Measurements from ENCODE around the gene MSANTD2.
A peak's percentile ranks its signal among the peaks of the same experiment; 100 is the strongest.

The MSANTD2 gene

DNA sequence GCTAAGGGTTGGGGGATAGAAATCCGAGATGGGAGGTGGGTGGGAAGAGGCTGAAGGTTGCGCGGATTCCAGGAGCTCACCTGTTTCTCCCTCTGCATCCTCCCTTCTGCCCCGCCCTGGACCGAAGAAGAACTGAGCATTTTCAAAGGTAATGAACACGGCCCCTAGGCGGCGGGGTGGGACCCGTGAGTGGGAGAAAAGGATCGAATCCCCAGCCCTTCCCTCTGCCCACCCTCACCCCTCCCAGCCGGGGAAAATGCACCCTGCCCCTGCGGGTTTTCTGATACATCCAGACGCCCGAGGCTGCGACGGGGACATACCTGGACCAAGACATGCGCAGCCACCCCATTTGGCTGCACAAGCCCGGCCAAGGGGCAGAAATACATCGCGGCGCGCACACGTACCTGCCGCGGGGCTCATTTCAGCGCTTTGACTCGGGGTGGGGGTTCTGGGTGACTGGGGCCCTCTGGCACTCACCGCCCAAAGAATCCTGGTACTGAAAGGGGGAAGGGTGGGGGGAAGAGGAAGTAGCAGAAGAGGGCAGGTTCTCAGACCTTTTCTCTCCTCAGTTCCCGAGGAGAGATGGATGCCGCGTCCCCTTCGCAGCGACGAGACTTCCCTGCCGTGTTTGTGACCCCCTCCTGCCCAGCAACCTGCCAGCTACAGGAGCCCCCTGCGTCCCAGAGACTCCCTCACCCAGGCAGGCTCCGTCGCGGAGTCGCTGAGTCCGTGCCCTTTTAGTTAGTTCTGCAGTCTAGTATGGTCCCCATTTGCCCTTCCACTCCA lies 54.2 kb downstream of the MSANTD2 start:
- Histone ChIP-seq H3K4me3 (ENCODE audit: insufficient read depth in 1 of 2, low read depth in 1 of 2, low read length in 2 of 2) (peak overlapping the region; percentile 46 to 78), H3K36me3 (ENCODE audit: control insufficient read depth in 1 of 2, insufficient read depth in 2 of 2, low read depth in 1 of 2, low read length in 2 of 2) (no peaks in the 10 kb centered on the region), H3K79me1 (replicated peaks; ENCODE audit: low read length, poor library complexity, severe bottlenecking) (no peaks in the 10 kb centered on the region), H3K9me3 (ENCODE audit: control insufficient read depth, low read length) (peaks cover 2% of the 10 kb centered on the region), H3K27ac (ENCODE audit: low read length, poor library complexity, severe bottlenecking) (no peak overlapping the region), H4K91ac (ENCODE audit: low read length) (no peak overlapping the region), H2AK5ac (ENCODE audit: low read length, severe bottlenecking) (no peak overlapping the region), H3K9ac (ENCODE audit: low read length) (peak overlapping the region; percentile 32), H3K4me2 (ENCODE audit: low read length, poor library complexity, severe bottlenecking) (peak overlapping the region; percentile 94), H2BK120ac (ENCODE audit: low read depth, low read length) (no peak overlapping the region), H2BK12ac (ENCODE audit: low read length in 2 of 2) (no peak overlapping the region), H2BK15ac (ENCODE audit: low read depth, poor library complexity, severe bottlenecking) (peak overlapping the region; percentile 12), H3K27me3 (ENCODE audit: control insufficient read depth in 1 of 2, insufficient read depth in 1 of 2, low read length in 2 of 2) (peaks cover 64 to 98% of the 10 kb centered on the region in 2 experiments), H3K18ac (ENCODE audit: low read depth in 1 of 2, low read length in 2 of 2) (no peak overlapping the region), H3K4me1 (ENCODE audit: control insufficient read depth, insufficient read depth, low read depth, low read length) (peaks cover 29% of the 10 kb centered on the region), H3K14ac (ENCODE audit: low read length in 2 of 2) (no peak overlapping the region), H4K8ac (ENCODE audit: low read length) (no peak overlapping the region), H2AFZ (ENCODE audit: low read depth, low read length) (peak overlapping the region; percentile 78), H3K23ac (ENCODE audit: low read length in 2 of 2) (peak overlapping the region in 1 of 2 experiments; percentile 84), H2BK5ac (ENCODE audit: low read depth, low read length, poor library complexity, severe bottlenecking) (no peak overlapping the region), H3K4ac (ENCODE audit: low read depth in 1 of 2, low read length in 2 of 2) (no peak overlapping the region)
- WGBS: 1% methylated on average over 38 of the region's 41 CpGs
- no peak for DNase-seq

DNA sequence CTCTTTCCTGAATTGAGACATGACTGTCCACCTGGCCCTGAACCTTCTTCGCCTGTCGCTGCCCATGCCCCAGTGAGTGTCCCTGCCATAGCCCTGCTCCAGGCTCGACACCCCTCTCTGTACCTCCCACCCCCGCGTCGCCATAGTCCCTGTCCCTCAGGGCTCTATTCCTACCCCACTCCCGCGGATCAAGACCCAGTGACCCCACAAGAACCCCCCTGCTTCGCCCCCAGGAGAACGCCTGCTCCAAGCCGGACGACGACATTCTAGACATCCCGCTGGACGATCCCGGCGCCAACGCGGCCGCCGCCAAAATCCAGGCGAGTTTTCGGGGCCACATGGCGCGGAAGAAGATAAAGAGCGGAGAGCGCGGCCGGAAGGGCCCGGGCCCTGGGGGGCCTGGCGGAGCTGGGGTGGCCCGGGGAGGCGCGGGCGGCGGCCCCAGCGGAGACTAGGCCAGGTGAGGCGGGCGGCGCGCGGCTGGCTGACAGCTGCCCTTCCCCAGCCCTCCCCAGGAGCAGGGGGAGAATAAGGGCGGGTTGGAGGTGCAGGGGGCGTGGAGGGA lies 54.9 kb downstream of the MSANTD2 start:
- peaks cover 2% of the 10 kb centered on the region for H3K9me3 ChIP-seq (ENCODE audit: control insufficient read depth, low read length)
- H3K36me3 ChIP-seq (ENCODE audit: control insufficient read depth in 1 of 2, insufficient read depth in 2 of 2, low read depth in 1 of 2, low read length in 2 of 2): no peaks in the 10 kb centered on the region
- H3K18ac ChIP-seq (ENCODE audit: low read depth in 1 of 2, low read length in 2 of 2): no peak overlapping the region
- H3K4me2 ChIP-seq (ENCODE audit: low read length, poor library complexity, severe bottlenecking): no peak overlapping the region
- H2AFZ ChIP-seq (ENCODE audit: low read depth, low read length): no peak overlapping the region
- 3% methylated on average over 37 of the region's 44 CpGs for WGBS
- H3K4ac ChIP-seq (ENCODE audit: low read depth in 1 of 2, low read length in 2 of 2): no peak overlapping the region
- H2BK5ac ChIP-seq (ENCODE audit: low read depth, low read length, poor library complexity, severe bottlenecking): no peak overlapping the region
- no peak overlapping the region for H2BK12ac ChIP-seq (ENCODE audit: low read length in 2 of 2)
- H3K23ac ChIP-seq (ENCODE audit: low read length in 2 of 2): peak overlapping the region in 1 of 2 experiments; percentile 36
- H3K4me3 ChIP-seq (ENCODE audit: insufficient read depth in 1 of 2, low read depth in 1 of 2, low read length in 2 of 2): peak overlapping the region in 1 of 2 experiments; percentile 16
- peaks cover 64 to 98% of the 10 kb centered on the region in 2 experiments for H3K27me3 ChIP-seq (ENCODE audit: control insufficient read depth in 1 of 2, insufficient read depth in 1 of 2, low read length in 2 of 2)
- H3K27ac ChIP-seq (ENCODE audit: low read length, poor library complexity, severe bottlenecking): no peak overlapping the region
- H2AK5ac ChIP-seq (ENCODE audit: low read length, severe bottlenecking): no peak overlapping the region
- no peak overlapping the region for H2BK120ac ChIP-seq (ENCODE audit: low read depth, low read length)
- H3K79me1 ChIP-seq (replicated peaks; ENCODE audit: low read length, poor library complexity, severe bottlenecking): no peaks in the 10 kb centered on the region
- no peak overlapping the region for H4K91ac ChIP-seq (ENCODE audit: low read length)
- peak overlapping the region in 1 of 2 experiments; percentile 23 for H3K14ac ChIP-seq (ENCODE audit: low read length in 2 of 2)
- no peak overlapping the region for H3K9ac ChIP-seq (ENCODE audit: low read length)
- H2BK15ac ChIP-seq (ENCODE audit: low read depth, poor library complexity, severe bottlenecking): no peak overlapping the region
- no peak for DNase-seq
- peaks cover 31% of the 10 kb centered on the region for H3K4me1 ChIP-seq (ENCODE audit: control insufficient read depth, insufficient read depth, low read depth, low read length)
- no peak overlapping the region for H4K8ac ChIP-seq (ENCODE audit: low read length)

DNA sequence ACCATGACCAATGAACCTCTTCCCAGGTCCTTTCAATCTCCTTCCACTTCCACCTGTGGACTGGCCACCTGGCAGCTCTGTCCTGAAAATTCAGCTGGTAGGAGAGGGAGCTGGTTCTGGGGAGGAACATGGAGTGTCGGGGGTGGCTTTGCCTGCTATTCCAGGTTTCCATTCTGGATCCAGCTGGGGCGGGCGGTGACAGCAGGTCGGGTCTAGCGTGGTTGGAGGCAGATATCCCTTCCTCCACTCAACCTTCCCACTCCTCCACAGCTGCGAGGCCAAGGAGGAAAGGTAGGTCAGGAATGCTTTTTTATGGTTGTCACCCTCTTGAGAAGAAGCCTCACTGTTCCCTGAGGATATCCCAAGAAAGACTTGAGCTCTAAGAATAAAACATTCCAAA lies 57.2 kb downstream of the MSANTD2 start:
- no peak overlapping the region for H4K8ac ChIP-seq (ENCODE audit: low read length)
- H3K79me1 ChIP-seq (replicated peaks; ENCODE audit: low read length, poor library complexity, severe bottlenecking): no peaks in the 10 kb centered on the region
- H3K23ac ChIP-seq (ENCODE audit: low read length in 2 of 2): no peak overlapping the region
- H3K4ac ChIP-seq (ENCODE audit: low read depth in 1 of 2, low read length in 2 of 2): no peak overlapping the region
- H4K91ac ChIP-seq (ENCODE audit: low read length): no peak overlapping the region
- peaks cover 83 to 95% of the 10 kb centered on the region in 2 experiments for H3K27me3 ChIP-seq (ENCODE audit: control insufficient read depth in 1 of 2, insufficient read depth in 1 of 2, low read length in 2 of 2)
- H3K9ac ChIP-seq (ENCODE audit: low read length): no peak overlapping the region
- H3K36me3 ChIP-seq (ENCODE audit: control insufficient read depth in 1 of 2, insufficient read depth in 2 of 2, low read depth in 1 of 2, low read length in 2 of 2): no peaks in the 10 kb centered on the region
- H3K18ac ChIP-seq (ENCODE audit: low read depth in 1 of 2, low read length in 2 of 2): no peak overlapping the region
- H2AFZ ChIP-seq (ENCODE audit: low read depth, low read length): no peak overlapping the region
- H2AK5ac ChIP-seq (ENCODE audit: low read length, severe bottlenecking): no peak overlapping the region
- no peak for DNase-seq
- no peak overlapping the region for H3K4me2 ChIP-seq (ENCODE audit: low read length, poor library complexity, severe bottlenecking)
- peaks cover 35% of the 10 kb centered on the region for H3K4me1 ChIP-seq (ENCODE audit: control insufficient read depth, insufficient read depth, low read depth, low read length)
- no peak overlapping the region for H2BK12ac ChIP-seq (ENCODE audit: low read length in 2 of 2)
- no peak overlapping the region for H3K4me3 ChIP-seq (ENCODE audit: insufficient read depth in 1 of 2, low read depth in 1 of 2, low read length in 2 of 2)
- no peak overlapping the region for H2BK120ac ChIP-seq (ENCODE audit: low read depth, low read length)
- no peak overlapping the region for H3K14ac ChIP-seq (ENCODE audit: low read length in 2 of 2)
- H2BK5ac ChIP-seq (ENCODE audit: low read depth, low read length, poor library complexity, severe bottlenecking): no peak overlapping the region
- H3K9me3 ChIP-seq (ENCODE audit: control insufficient read depth, low read length): peaks cover 2% of the 10 kb centered on the region
- H3K27ac ChIP-seq (ENCODE audit: low read length, poor library complexity, severe bottlenecking): no peak overlapping the region
- no peak overlapping the region for H2BK15ac ChIP-seq (ENCODE audit: low read depth, poor library complexity, severe bottlenecking)
- 36% methylated on average over 2 of the region's 6 CpGs for WGBS

DNA sequence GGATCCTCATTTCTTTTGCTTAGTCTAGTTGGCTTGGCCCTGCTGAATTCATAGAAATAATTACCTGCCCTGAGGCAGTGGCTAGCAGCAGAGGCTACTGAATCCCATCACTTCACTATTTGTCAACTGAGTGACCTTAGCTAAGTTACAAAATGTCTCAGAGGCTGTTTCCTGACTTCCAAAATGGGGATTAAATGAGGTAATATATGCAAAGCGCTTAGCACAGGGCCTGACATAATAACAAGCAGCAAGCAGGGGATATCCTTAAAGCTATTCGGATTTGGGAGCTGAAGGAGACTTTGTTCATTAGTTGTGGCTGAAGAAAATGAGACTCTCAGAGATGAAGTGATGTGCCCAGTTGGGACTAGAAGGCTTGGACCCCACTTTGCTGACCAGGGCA lies 57.7 kb downstream of the MSANTD2 start:
- DNase-seq: no peak
- no peaks in the 10 kb centered on the region for H3K79me1 ChIP-seq (replicated peaks; ENCODE audit: low read length, poor library complexity, severe bottlenecking)
- H2BK12ac ChIP-seq (ENCODE audit: low read length in 2 of 2): no peak overlapping the region
- 13% methylated on average over 2 of the region's 2 CpGs for WGBS
- H3K9ac ChIP-seq (ENCODE audit: low read length): no peak overlapping the region
- no peak overlapping the region for H3K14ac ChIP-seq (ENCODE audit: low read length in 2 of 2)
- H4K8ac ChIP-seq (ENCODE audit: low read length): no peak overlapping the region
- H3K18ac ChIP-seq (ENCODE audit: low read depth in 1 of 2, low read length in 2 of 2): no peak overlapping the region
- H2BK15ac ChIP-seq (ENCODE audit: low read depth, poor library complexity, severe bottlenecking): no peak overlapping the region
- H2AK5ac ChIP-seq (ENCODE audit: low read length, severe bottlenecking): no peak overlapping the region
- no peak overlapping the region for H4K91ac ChIP-seq (ENCODE audit: low read length)
- no peak overlapping the region for H3K4ac ChIP-seq (ENCODE audit: low read depth in 1 of 2, low read length in 2 of 2)
- H3K4me3 ChIP-seq (ENCODE audit: insufficient read depth in 1 of 2, low read depth in 1 of 2, low read length in 2 of 2): no peak overlapping the region
- H3K27me3 ChIP-seq (ENCODE audit: control insufficient read depth in 1 of 2, insufficient read depth in 1 of 2, low read length in 2 of 2): peaks cover 88 to 95% of the 10 kb centered on the region in 2 experiments
- H2AFZ ChIP-seq (ENCODE audit: low read depth, low read length): no peak overlapping the region
- no peak overlapping the region for H3K4me2 ChIP-seq (ENCODE audit: low read length, poor library complexity, severe bottlenecking)
- no peak overlapping the region for H2BK5ac ChIP-seq (ENCODE audit: low read depth, low read length, poor library complexity, severe bottlenecking)
- H2BK120ac ChIP-seq (ENCODE audit: low read depth, low read length): no peak overlapping the region
- H3K36me3 ChIP-seq (ENCODE audit: control insufficient read depth in 1 of 2, insufficient read depth in 2 of 2, low read depth in 1 of 2, low read length in 2 of 2): no peaks in the 10 kb centered on the region
- peaks cover 2% of the 10 kb centered on the region for H3K9me3 ChIP-seq (ENCODE audit: control insufficient read depth, low read length)
- H3K27ac ChIP-seq (ENCODE audit: low read length, poor library complexity, severe bottlenecking): no peak overlapping the region
- H3K4me1 ChIP-seq (ENCODE audit: control insufficient read depth, insufficient read depth, low read depth, low read length): peaks cover 34% of the 10 kb centered on the region
- H3K23ac ChIP-seq (ENCODE audit: low read length in 2 of 2): no peak overlapping the region

All from mesenchymal stem cell (in vitro differentiated cells and primary cell).